DMS114 treated with DMSO at 0.1 percent for 48 hours (cell line): ENCODE data around the gene PPP4C.

ENCODE experiments used
- DNase-seq: peaks from one replicate; lab custom pipeline; 2025; ENCODE audit not compliant: unreplicated experiment; lab: John Stamatoyannopoulos, UW

The PPP4C gene

GRCh38 chr16:30079480-30079879, 3.7 kb downstream of the PPP4C start:
- no peak for DNase-seq

GRCh38 chr16:30082545-30083090, 6.8 kb downstream of the PPP4C start:
- no peak for DNase-seq

- no peak for DNase-seq
Measured at GRCh38 chr16:30083216-30084055, 7.6 kb downstream of the PPP4C start.

GRCh38 chr16:30084096-30084815, 8.5 kb downstream of the PPP4C start:
- DNase-seq = no peak

GRCh38 chr16:30084816-30085159, 9.0 kb downstream of the PPP4C start:
- DNase-seq = no peak

GRCh38 chr16:30085247-30085646, 9.5 kb downstream of the PPP4C start:
- no peak for DNase-seq

GRCh38 chr16:30085820-30086219, 10.0 kb downstream of the PPP4C start:
- DNase-seq = no peak

GRCh38 chr16:30086291-30087140, 10.7 kb downstream of the PPP4C start:
- no peak for DNase-seq

GRCh38 chr16:30087181-30087898, 11.5 kb downstream of the PPP4C start:
- DNase-seq = no peak

GRCh38 chr16:30088237-30088831, 12.5 kb downstream of the PPP4C start:
- DNase-seq = no peak

GRCh38 chr16:30088832-30089624, 13.2 kb downstream of the PPP4C start:
- DNase-seq = no peak

GRCh38 chr16:30090610-30091331, 15.0 kb downstream of the PPP4C start:
- no peak for DNase-seq

GRCh38 chr16:30091474-30092372, 15.9 kb downstream of the PPP4C start, which contains the start of gene TBX6:
Gene TBX6 (minus strand): TSS chr16:30091924. CDS start chr16:30091193, 731 bp downstream.
- peak; percentile 77 for DNase-seq

- peak; percentile 46 for DNase-seq
Measured at GRCh38 chr16:30092373-30093010, 16.7 kb downstream of the PPP4C start.

- DNase-seq = no peak
Measured at GRCh38 chr16:30094541-30095165, 18.9 kb downstream of the PPP4C start.

- no peak for DNase-seq
Measured at GRCh38 chr16:30095166-30096078, 19.6 kb downstream of the PPP4C start.
